Glomerular visceral epithelial cell (primary cell): ENCODE data around the gene EFTUD2.
A peak's percentile ranks its signal among the peaks of the same experiment; 100 is the strongest.

Experiments used
- DNase-seq: peaks from one replicate; pipeline ENCODE4 v3.0.0-alpha.2; 2016; ENCODE audit errors: extremely low spot score

EFTUD2 gene

GRCh38 chr17:44887971-44888954, 11.0 kb downstream of the EFTUD2 start:
- DNase-seq, result no peak

DNA sequence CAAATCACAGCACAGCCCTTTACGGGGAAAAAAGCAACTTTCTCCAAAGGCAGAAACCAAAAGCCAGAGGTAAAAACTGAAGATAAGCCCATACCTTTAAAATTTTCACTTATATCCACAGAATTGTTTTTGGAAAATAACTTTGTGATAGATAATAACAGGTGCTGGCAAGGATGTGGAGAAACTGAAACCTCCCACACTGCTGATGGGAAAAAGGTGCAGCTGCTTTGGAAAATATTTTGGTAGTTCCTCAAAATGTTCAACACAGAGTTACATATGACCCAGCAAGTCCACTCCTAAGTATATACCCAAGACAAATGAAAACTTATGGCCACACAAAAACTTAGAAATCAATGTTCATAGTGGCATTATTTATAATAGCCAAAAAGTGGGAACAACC, 12.2 kb downstream of the EFTUD2 start:
- DNase-seq, result no peak

GRCh38 chr17:44884941-44885340, 14.3 kb downstream of the EFTUD2 start:
- DNase-seq, result no peak

- no peak for DNase-seq
Measured at GRCh38 chr17:44881145-44881544, 18.1 kb downstream of the EFTUD2 start.

DNA sequence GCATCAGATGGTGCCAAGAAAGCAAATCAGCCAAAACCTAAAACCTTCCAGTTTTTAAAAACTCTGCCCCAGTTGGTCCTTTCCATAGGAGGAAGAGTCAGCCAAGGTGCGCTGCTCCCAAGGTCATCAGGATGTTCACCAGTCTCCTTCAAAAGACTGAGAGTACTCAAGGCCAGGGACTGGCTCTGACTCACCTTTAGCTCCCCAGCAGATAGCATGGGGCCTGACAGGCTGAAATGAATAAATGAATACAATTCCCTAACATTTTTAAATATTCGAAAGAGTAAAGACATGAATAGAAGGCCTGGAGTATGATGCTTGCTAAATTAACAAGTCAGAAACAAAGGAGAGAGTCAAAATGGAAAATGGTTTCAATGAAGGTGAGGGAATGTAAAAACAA, 19.2 kb downstream of the EFTUD2 start:
- no peak for DNase-seq

GRCh38 chr17:44879376-44879775, 19.9 kb downstream of the EFTUD2 start:
- DNase-seq, result no peak

- peak; percentile 47 for DNase-seq
Measured at GRCh38 chr17:44878627-44879221, 20.5 kb downstream of the EFTUD2 start.

DNA sequence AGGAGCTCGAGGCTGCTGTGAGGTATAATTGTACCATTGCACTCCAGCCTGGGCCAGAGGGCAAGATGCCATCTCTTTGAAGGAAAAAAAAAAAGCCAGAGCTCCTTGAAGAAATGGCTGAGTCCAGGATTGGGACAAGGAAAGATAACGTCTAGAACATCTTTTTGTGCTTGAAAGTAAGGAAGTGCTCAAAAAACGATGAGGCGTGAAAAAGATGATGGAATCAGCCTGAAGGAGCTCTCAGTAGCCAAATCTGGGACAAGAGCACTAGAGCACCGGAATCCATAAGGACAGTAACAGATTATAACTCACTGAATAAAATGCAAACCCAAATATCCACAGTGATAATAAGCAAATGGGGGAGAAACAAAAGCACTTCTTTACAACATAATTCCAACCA, 22.1 kb downstream of the EFTUD2 start:
- no peak for DNase-seq

DNA sequence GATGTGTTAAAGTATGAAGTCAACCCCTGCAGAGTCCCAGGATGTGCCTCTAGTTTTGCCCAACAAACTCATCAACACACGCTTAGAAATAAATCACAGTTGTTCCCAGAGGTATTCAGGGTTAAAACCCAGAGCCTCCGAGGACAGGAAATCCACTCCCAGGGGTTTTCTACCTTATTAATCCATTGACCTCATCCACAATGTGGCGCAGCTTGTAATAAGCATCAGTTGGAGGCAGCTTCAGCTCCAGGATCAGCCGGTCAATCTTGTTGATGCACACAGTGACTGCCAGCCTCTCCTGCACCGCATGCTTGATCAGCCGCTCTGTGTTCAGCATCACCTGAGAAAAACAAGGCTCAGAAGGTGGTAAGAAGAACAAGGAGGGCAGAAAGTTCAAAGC, 23.5 kb downstream of the EFTUD2 start:
- no peak for DNase-seq

GRCh38 chr17:44872131-44872768, 27.0 kb downstream of the EFTUD2 start:
- DNase-seq, result no peak

DNA sequence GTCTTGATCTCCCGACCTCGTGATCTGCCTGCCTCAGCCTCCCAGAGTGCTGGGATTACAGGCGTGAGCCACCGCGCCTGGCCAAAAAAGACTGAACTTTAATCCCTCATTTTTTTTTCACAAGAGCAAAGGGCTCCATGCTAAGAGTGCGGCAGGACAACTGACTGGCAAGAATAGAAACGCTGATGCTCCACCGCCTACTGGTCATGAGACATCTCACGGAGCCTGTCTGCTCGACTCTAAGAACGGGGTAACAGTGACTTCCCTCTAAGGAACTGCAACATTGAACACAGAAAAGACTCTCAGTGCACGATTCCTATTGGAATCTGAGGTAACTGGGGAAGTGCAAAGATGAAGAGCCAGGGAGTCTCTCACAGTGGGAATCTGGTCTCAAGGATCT, 27.7 kb downstream of the EFTUD2 start:
- no peak for DNase-seq

DNA sequence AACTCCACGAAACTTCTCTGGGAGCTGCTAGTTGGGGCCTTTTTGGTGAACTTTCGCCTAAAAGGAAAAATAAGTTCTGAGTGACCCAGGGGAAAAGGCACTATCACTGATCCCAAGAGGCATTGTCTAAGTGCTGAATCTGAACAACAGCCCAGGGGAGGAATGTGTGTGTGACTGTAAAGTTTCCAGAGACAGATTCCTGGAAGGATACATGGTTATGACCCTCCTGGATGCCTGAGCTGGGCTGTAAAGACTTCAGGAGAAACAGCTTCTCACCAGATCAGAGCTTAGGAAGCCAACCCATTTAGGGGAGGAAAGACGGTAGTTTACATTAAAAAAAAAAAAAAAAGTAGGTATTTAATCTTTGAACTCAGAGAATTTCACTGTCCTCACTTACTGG, 31.4 kb downstream of the EFTUD2 start:
- DNase-seq, result no peak

DNA sequence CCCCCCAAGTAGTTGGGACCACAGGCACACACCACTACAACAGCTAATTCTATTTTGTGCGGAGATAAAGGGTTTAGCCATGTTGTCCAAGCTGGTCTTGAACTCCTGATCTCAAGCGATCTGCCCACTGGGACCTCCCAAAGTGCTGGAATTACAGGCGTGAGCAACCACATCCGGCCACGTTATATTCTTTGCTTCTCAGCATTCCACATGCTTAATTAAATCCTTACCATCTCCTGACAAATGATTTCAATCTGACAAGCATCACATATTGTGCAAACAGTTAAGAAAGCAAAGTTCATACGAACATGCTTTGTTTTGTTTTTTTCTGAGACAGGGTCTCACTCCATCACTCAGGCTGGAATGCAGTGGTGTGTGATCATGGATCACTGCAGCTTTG, 33.3 kb downstream of the EFTUD2 start:
- DNase-seq, result no peak

GRCh38 chr17:44865231-44865660, 34.0 kb downstream of the EFTUD2 start:
- DNase-seq, result peak; percentile 82

DNA sequence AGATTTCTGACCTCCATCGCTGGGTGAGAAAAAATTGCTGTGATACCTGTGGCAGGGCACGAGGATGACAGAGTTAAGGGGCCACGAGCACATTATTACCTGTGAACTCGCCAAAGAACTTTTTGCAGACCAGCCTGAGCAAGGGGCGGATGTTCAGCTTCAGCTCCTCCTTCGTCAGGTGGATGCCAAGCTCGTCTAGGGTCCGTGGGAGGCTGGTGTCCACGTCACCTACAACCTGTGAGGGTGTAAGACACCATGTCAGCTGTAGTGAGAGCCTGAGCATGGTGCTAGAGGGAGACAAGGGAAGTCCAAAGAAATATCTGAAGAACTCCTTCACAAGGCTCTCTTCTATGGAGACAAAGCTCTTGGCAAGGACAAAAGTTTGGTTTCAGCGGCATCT, 34.4 kb downstream of the EFTUD2 start:
- DNase-seq, result no peak

- no peak for DNase-seq
Measured at GRCh38 chr17:44863061-44863918, 36.0 kb downstream of the EFTUD2 start.

GRCh38 chr17:44862278-44862914, 36.8 kb downstream of the EFTUD2 start:
- no peak for DNase-seq

- DNase-seq, result no peak
Measured at GRCh38 chr17:44859701-44860100, 39.5 kb downstream of the EFTUD2 start.

DNA sequence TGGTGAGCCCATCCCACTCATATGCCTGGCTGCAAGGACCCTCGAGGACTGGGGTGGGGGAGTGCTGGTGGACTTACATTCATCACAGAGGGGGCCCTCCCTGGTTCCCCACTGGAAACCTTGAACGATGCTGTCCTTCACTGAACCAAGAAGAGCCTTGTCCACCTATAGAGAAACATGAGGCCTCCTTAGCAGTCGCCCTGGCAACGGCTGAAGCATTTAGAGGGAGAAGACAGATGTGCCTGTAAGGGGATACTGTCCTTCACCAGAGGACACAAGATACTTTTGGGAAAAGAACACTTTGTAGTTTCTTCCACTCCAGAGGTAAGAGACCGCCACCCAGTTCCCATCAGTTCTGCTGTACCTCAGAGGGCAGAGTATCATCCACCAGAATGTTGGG, 45.1 kb downstream of the EFTUD2 start:
- no peak for DNase-seq

DNA sequence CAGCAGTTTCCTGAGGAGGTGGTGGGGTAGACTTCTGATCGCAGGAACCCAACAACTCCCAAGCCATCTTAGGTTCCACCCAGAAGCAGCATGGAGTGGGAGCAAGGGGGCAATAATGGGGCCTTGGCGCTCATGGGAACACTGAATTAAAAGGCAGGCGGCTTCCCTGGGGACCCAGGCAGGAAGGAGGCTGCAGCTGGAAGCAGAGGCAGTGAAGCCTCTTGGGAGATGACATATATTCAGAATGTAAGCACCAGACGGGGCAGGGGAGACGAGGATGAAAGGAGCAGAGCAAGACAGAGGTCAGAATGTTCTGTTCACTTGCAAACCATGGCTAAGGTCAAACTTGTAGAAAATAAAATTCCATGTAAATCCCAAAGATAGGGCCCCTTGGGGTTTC, 48.6 kb downstream of the EFTUD2 start:
- no peak for DNase-seq

DNA sequence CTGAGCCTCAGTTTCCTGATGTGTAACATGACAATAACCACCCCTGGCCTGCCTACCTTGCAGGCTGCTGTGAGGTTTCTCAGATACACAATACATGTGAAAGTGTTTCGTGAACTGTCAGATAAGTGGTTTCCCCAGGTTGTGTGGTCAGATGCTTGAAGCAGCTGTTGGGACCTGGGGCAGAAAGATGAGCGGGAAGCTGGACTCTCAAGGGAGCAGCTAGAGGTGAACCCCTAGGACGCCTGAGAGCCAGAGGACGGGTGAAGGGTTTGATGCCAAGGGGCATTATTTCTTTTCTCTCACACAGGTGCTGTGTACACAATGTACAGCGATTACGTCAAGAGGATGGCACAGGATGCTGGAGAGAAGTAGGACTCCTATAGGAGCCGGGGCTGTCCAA, 49.2 kb downstream of the EFTUD2 start:
- no peak for DNase-seq
